Effector CD8-positive, alpha-beta T cell (primary cell): ENCODE results near the gene CES3.
"Not testable (repeated sequence)": the region's sequence is repeated elsewhere in the genome, so short reads cannot be mapped to it uniquely, and the experiment has no call there.

Source experiments
- DNase-seq: peaks from one replicate; lab custom pipeline; 2025; lab: John Stamatoyannopoulos, UW

CES3 gene

GRCh38 chr16:66945939-66946338 lies 15.1 kb upstream of the CES3 start:
- DNase-seq = no peak

GRCh38 chr16:66946541-66946940 lies 14.5 kb upstream of the CES3 start:
- DNase-seq = no peak

- DNase-seq = no peak
These were observed 14.1 kb upstream of the CES3 start for GRCh38 chr16:66946974-66947301.

- peak; percentile 84 for DNase-seq
These were observed 13.6 kb upstream of the CES3 start for GRCh38 chr16:66947302-66948065.

- no peak for DNase-seq
These were observed 12.8 kb upstream of the CES3 start for GRCh38 chr16:66948134-66948836.

- DNase-seq = no peak
These were observed 12.2 kb upstream of the CES3 start for GRCh38 chr16:66948837-66949225.

- DNase-seq = no peak
These were observed 11.6 kb upstream of the CES3 start for GRCh38 chr16:66949472-66949871.

- no peak for DNase-seq
These were observed 10.6 kb upstream of the CES3 start for GRCh38 chr16:66950437-66950836.

- DNase-seq = no peak
These were observed 9.9 kb upstream of the CES3 start for GRCh38 chr16:66950971-66951790.

- no peak for DNase-seq
These were observed 8.5 kb upstream of the CES3 start for GRCh38 chr16:66952430-66953110.

GRCh38 chr16:66953462-66954096 lies 7.5 kb upstream of the CES3 start:
- no peak for DNase-seq

GRCh38 chr16:66954097-66954659 lies 6.9 kb upstream of the CES3 start:
- peak; percentile 57 for DNase-seq

GRCh38 chr16:66955363-66956153 lies 5.5 kb upstream of the CES3 start:
- DNase-seq = not testable (repeated sequence)

- DNase-seq = not testable (repeated sequence)
These were observed 5.0 kb upstream of the CES3 start for GRCh38 chr16:66956154-66956457.

- DNase-seq = no peak
These were observed 2.0 kb upstream of the CES3 start for GRCh38 chr16:66958857-66959703.

GRCh38 chr16:66959704-66960161 lies 1.3 kb upstream of the CES3 start:
- no peak for DNase-seq

GRCh38 chr16:66960270-66960669 lies 796 bp upstream of the CES3 start:
- no peak for DNase-seq

- DNase-seq = no peak
These were observed 848 bp downstream of the CES3 start for GRCh38 chr16:66961914-66962313.

GRCh38 chr16:66964049-66964448 lies 3.0 kb downstream of the CES3 start:
- DNase-seq = no peak

GRCh38 chr16:66968847-66969246 lies 7.8 kb downstream of the CES3 start:
- no peak for DNase-seq
